CD4-positive, alpha-beta T cell (primary cell): ENCODE results near the gene MACROD2. TPM values are rescaled to one million over a fixed set of nuclear protein-coding genes. Genes with fewer than 3 reads are reported as not detected.

Experiments
- ATAC-seq: fragments of 200-7000 bp; cut with Tn5 transposase; one replicate; pipeline ENCODE4 v1.10.0; 2022; ENCODE audit warnings: mild to moderate bottlenecking; ENCODE audit not compliant: poor library complexity
- CTCF ChIA-PET: fragments of 350-600 bp; sonication (Branson Sonifier 250); formaldehyde crosslinking; loops from one replicate; lab custom pipeline; 2021; ENCODE audit warnings: antibody characterized with exemption, inconsistent platforms; lab: Charles Lee
- POLR2A ChIA-PET: fragments of 350-600 bp; sonication (Branson Sonifier 250); formaldehyde crosslinking; loops from one replicate; lab custom pipeline; 2021; ENCODE audit warnings: antibody characterized with exemption, inconsistent platforms; lab: Charles Lee
- DNase-seq, 14 experiments: peaks; one replicate each; pipeline ENCODE4 v3.0.0-alpha.2; 2013 to 2020; ENCODE audit warnings: mixed read lengths in 2 of 14
- H3K27ac ChIP-seq, 2 donors: one replicate each; pipeline versions ENCODE4 v1.5.1 to v1.7.0; 2013; ENCODE audit warnings: low read length in 2 of 2, low read depth in 1 of 2, mild to moderate bottlenecking in 1 of 2
- H3K27me3 ChIP-seq, 2 experiments: 1 replicate in 1 of 2; 2 replicates in 1 of 2; pipeline versions ENCODE4 v1.6.1 to v1.7.0; 2013; ENCODE audit warnings: low read length in 2 of 2, control low read depth in 1 of 2, mild to moderate bottlenecking in 1 of 2, moderate library complexity in 1 of 2; ENCODE audit not compliant: insufficient read depth in 2 of 2, control insufficient read depth in 1 of 2
- H3K36me3 ChIP-seq: one replicate; pipeline ENCODE4 v1.6.1; 2013; ENCODE audit warnings: low read length, control low read depth; ENCODE audit not compliant: insufficient read depth
- H3K4me1 ChIP-seq: one replicate; pipeline ENCODE4 v1.6.1; 2013; ENCODE audit warnings: low read length, control low read depth; ENCODE audit not compliant: insufficient read depth
- H3K4me3 ChIP-seq: one replicate; pipeline ENCODE4 v1.5.1; 2013; ENCODE audit warnings: mild to moderate bottlenecking, low read length, moderate library complexity
- H3K9me3 ChIP-seq, 2 experiments: 1 replicate in 1 of 2; 2 replicates in 1 of 2; pipeline versions ENCODE4 v1.6.1 to v1.7.0; 2013; ENCODE audit warnings: low read length in 2 of 2, mild to moderate bottlenecking in 2 of 2, control low read depth in 1 of 2, moderate library complexity in 1 of 2; ENCODE audit not compliant: control insufficient read depth in 1 of 2, insufficient read depth in 1 of 2
- H3K27ac Mint-ChIP-seq: one replicate; pipeline ENCODE4 v1.8.0; 2020; ENCODE audit warnings: mixed read lengths
- H3K27me3 Mint-ChIP-seq: one replicate; pipeline ENCODE4 v1.8.0; 2021; ENCODE audit warnings: mixed read lengths
- H3K36me3 Mint-ChIP-seq: one replicate; pipeline ENCODE4 v1.8.0; 2021; ENCODE audit warnings: low read depth, mixed read lengths
- H3K4me1 Mint-ChIP-seq: one replicate; pipeline ENCODE4 v1.8.0; 2021; ENCODE audit warnings: low read depth, mixed read lengths
- H3K4me3 Mint-ChIP-seq: one replicate; pipeline ENCODE4 v1.8.0; 2020; ENCODE audit warnings: mild to moderate bottlenecking, mixed read lengths
- H3K9me3 Mint-ChIP-seq: one replicate; pipeline ENCODE4 v1.8.0; 2020; ENCODE audit warnings: mixed read lengths
- intact Hi-C, 2 experiments: fragments of 100-400 bp; cut with DNase I in 1 of 2; cut with micrococcal nuclease in 1 of 2; formaldehyde crosslinking; loops; one replicate each; pipeline versions ENCODE4 v1.15.1 to v1.9.0; 2023 to 2025; cut with DNase I, micrococcal nuclease
- total RNA-seq, 174 experiments: library from RNA in 2 of 174; stranded (reverse) in 2 of 174; gene quantifications; one replicate each; pipeline ENCODE4 v1.2.3 and lab custom pipeline; 2021 to 2026
- TF ChIP-seq, protein P1 (sequence below): fragments of 200-600 bp; IDR thresholded peaks from one replicate; pipeline ENCODE4 v1.8.0; 2022; ENCODE audit warnings: antibody characterized with exemption, mild to moderate bottlenecking

MACROD2 gene
- total RNA-seq, 2 experiments from 2014 or later, result not detected

- POLR2A ChIA-PET, result no interaction called here
- H3K27me3 Mint-ChIP-seq, result no peaks in the 10 kb centered on the region
- TF ChIP-seq, protein P1, sequence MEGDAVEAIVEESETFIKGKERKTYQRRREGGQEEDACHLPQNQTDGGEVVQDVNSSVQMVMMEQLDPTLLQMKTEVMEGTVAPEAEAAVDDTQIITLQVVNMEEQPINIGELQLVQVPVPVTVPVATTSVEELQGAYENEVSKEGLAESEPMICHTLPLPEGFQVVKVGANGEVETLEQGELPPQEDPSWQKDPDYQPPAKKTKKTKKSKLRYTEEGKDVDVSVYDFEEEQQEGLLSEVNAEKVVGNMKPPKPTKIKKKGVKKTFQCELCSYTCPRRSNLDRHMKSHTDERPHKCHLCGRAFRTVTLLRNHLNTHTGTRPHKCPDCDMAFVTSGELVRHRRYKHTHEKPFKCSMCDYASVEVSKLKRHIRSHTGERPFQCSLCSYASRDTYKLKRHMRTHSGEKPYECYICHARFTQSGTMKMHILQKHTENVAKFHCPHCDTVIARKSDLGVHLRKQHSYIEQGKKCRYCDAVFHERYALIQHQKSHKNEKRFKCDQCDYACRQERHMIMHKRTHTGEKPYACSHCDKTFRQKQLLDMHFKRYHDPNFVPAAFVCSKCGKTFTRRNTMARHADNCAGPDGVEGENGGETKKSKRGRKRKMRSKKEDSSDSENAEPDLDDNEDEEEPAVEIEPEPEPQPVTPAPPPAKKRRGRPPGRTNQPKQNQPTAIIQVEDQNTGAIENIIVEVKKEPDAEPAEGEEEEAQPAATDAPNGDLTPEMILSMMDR, result no peak
- H3K4me1 Mint-ChIP-seq, result no peaks in the 10 kb centered on the region
- Histone ChIP-seq H3K4me3 (no peak overlapping the region), H3K9me3 (no peaks in the 10 kb centered on the region), H3K36me3 (no peaks in the 10 kb centered on the region), H3K27me3 (no peaks in the 10 kb centered on the region), H3K27ac (no peak overlapping the region), H3K4me1 (no peaks in the 10 kb centered on the region)
- ATAC-seq (no peak), DNase-seq (no peak)
- intact Hi-C loops, result no loop called here
- CTCF ChIA-PET, result no interaction called here
- H3K4me3 Mint-ChIP-seq, result no peak overlapping the region
- no peak overlapping the region for H3K27ac Mint-ChIP-seq
- H3K36me3 Mint-ChIP-seq, result no peaks in the 10 kb centered on the region
- peaks cover 14% of the 10 kb centered on the region for H3K9me3 Mint-ChIP-seq
Observed at GRCh38 chr20:15734052-15734451, 1738.7 kb downstream of the MACROD2 start.

GRCh38 chr20:15739035-15739434, 1743.7 kb downstream of the MACROD2 start:
- intact Hi-C loops, result no loop called here
- no peaks in the 10 kb centered on the region for H3K9me3 ChIP-seq
- H3K4me3 Mint-ChIP-seq, result no peak overlapping the region
- CTCF ChIA-PET, result no interaction called here
- DNase-seq, result no peak
- H3K36me3 Mint-ChIP-seq, result no peaks in the 10 kb centered on the region
- H3K4me1 Mint-ChIP-seq, result no peaks in the 10 kb centered on the region
- no peaks in the 10 kb centered on the region for H3K36me3 ChIP-seq
- no peak for ATAC-seq
- H3K27me3 ChIP-seq, result no peaks in the 10 kb centered on the region
- H3K4me1 ChIP-seq, result no peaks in the 10 kb centered on the region
- TF ChIP-seq, protein P1, result no peak
- POLR2A ChIA-PET, result no interaction called here
- H3K9me3 Mint-ChIP-seq, result peaks cover 1% of the 10 kb centered on the region
- no peak overlapping the region for H3K27ac ChIP-seq
- no peak overlapping the region for H3K4me3 ChIP-seq
- H3K27me3 Mint-ChIP-seq, result no peaks in the 10 kb centered on the region
- no peak overlapping the region for H3K27ac Mint-ChIP-seq

GRCh38 chr20:15740046-15740775, 1744.9 kb downstream of the MACROD2 start:
- H3K9me3 Mint-ChIP-seq, result peaks cover 7% of the 10 kb centered on the region
- Histone ChIP-seq H3K9me3 (no peaks in the 10 kb centered on the region), H3K27ac (no peak overlapping the region), H3K4me1 (no peaks in the 10 kb centered on the region), H3K4me3 (no peak overlapping the region), H3K27me3 (no peaks in the 10 kb centered on the region), H3K36me3 (no peaks in the 10 kb centered on the region)
- intact Hi-C loops, result no loop called here
- H3K4me1 Mint-ChIP-seq, result no peaks in the 10 kb centered on the region
- TF ChIP-seq, protein P1, result no peak
- H3K27ac Mint-ChIP-seq, result no peak overlapping the region
- ATAC-seq (no peak), DNase-seq (no peak)
- no peaks in the 10 kb centered on the region for H3K27me3 Mint-ChIP-seq
- ChIA-PET POLR2A (no interaction called here), CTCF (no interaction called here)
- H3K4me3 Mint-ChIP-seq, result no peak overlapping the region
- no peaks in the 10 kb centered on the region for H3K36me3 Mint-ChIP-seq
